GM12878 (cell line): ENCODE results near the gene KLHL8. TPM values are rescaled to one million over a fixed set of nuclear protein-coding genes. Genes with fewer than 3 reads are reported as not detected.

Source experiments
- CEBPB ChIP-seq, 2 experiments: fragments of 150-350 bp in 1 of 2; IDR thresholded peaks; 2 replicates each; pipeline ENCODE4 v1.6.1; 2012 to 2014; ENCODE audit warnings: low read depth in 2 of 2, low read length in 2 of 2, borderline replicate concordance in 1 of 2, inconsistent platforms in 1 of 2
- MTA3 ChIP-seq: IDR thresholded peaks from 2 replicates; pipeline ENCODE4 v1.6.1; 2012; ENCODE audit warnings: low read length, inconsistent platforms, borderline replicate concordance
- NFYA ChIP-seq: IDR thresholded peaks from 2 replicates; pipeline ENCODE4 v1.6.1; 2011; ENCODE audit warnings: low read depth, mild to moderate bottlenecking, low read length, improper control_type of control experiment, borderline replicate concordance
- POLR2AphosphoS2 ChIP-seq: IDR thresholded peaks from 2 replicates; pipeline ENCODE4 v1.6.1; 2011; ENCODE audit warnings: low read depth, mild to moderate bottlenecking, low read length, improper control_type of control experiment, moderate library complexity
- WRNIP1 ChIP-seq: IDR thresholded peaks from 2 replicates; pipeline ENCODE4 v1.6.1; 2011; ENCODE audit warnings: low read depth, low read length, improper control_type of control experiment, borderline replicate concordance
- polyA plus RNA-seq, 11 experiments: library from polyadenylated mRNA; depleted of rRNA in 4 of 11; unstranded in 6 of 11; stranded (reverse) in 5 of 11; fragments of >200 nt; fragmentation: Nextera tagmentation in 4 of 11; fragmentation: Illumina TruSeq in 1 of 11; extraction: Ambion mirVana in 4 of 11; extraction: Trizol in 1 of 11; gene quantifications; 1 replicate in 1 of 11; 2 replicates in 10 of 11; pipeline versions ENCODE4 v1.2.1 to v1.2.3, GENCODE V29; 2011 to 2016; ENCODE audit warnings: inconsistent platforms in 2 of 11, missing spikeins in 2 of 11, low read depth in 1 of 11
- total RNA-seq, 4 experiments: library from RNA; depleted of rRNA in 3 of 4; stranded (reverse); fragments of >200 nt in 3 of 4; fragmentation: Illumina TruSeq in 1 of 4; extraction: Trizol in 1 of 4; gene quantifications; 2 replicates each; pipeline versions ENCODE4 v1.2.1 to v1.2.3, GENCODE V29; 2013 to 2021
- TF ChIP-seq, protein P1 (sequence below): IDR thresholded peaks from 2 replicates; pipeline ENCODE4 v1.6.1; 2011; ENCODE audit warnings: borderline replicate concordance, low read depth, mild to moderate bottlenecking, moderate library complexity, mixed read lengths, low read length; ENCODE audit not compliant: insufficient read depth; ENCODE audit errors: extremely low read length

Gene KLHL8
- total and polyA plus RNA-seq, 10 of the 15 experiments (the other 5 are each of a cell fraction or from before 2014, with no cell fraction given) = 4.5 to 13.1 (median 9.0) TPM

DNA sequence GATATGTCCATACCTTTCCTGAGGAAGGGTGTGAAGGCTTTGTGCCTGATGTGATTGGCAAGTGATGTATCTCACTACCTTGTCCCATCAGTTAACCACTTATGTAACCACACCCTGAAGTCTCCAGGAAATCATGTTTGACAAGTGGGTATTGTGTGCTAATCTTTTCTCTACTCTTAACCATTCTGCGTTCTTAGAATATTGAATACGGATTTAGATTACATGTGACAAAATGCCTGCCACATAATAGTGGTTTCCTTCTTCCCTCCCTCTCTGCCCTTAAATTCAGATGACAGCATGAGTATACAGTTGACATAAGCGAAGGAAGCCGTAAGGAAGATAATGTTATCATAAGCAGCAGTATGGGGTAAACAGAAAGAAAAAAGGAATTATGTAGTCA is 108.4 kb downstream of the KLHL8 start (continued):
- TF ChIP-seq MTA3 = no peak
- no peak for TF ChIP-seq POLR2AphosphoS2
- no peak for TF ChIP-seq WRNIP1
- TF ChIP-seq NFYA = no peak
- TF ChIP-seq CEBPB (IDR thresholded peaks at IDR 0.05; ENCODE audit: borderline replicate concordance in 1 of 2, low read depth in 2 of 2, low read length in 2 of 2) = no peak
- TF ChIP-seq, protein P1, sequence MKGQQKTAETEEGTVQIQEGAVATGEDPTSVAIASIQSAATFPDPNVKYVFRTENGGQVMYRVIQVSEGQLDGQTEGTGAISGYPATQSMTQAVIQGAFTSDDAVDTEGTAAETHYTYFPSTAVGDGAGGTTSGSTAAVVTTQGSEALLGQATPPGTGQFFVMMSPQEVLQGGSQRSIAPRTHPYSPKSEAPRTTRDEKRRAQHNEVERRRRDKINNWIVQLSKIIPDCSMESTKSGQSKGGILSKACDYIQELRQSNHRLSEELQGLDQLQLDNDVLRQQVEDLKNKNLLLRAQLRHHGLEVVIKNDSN = no peak

Other genes starting within 250 kb of the KLHL8 start
- gene HSD17B13, start 102.3 kb upstream of the KLHL8 start, total RNA-seq (2014; rRNA removed) = 0.22 TPM in 1 of 2 replicates, not detected in the other
- gene HSD17B13, start 102.3 kb upstream of the KLHL8 start, total RNA-seq (2014; rRNA removed; fragmentation: Illumina TruSeq; extraction: Trizol) = 0.09 TPM in 1 of 2 replicates, not detected in the other
- gene HSD17B13, start 102.3 kb upstream of the KLHL8 start, total RNA-seq (2021) = not detected in 2 replicates
- 0.05 and 0.20 TPM in 2 replicates for gene HSD17B13, start 102.3 kb upstream of the KLHL8 start, polyA plus RNA-seq (2011; rRNA removed)
- 0.03 TPM in 1 of 2 replicates, not detected in the other for gene HSD17B13, start 102.3 kb upstream of the KLHL8 start, polyA plus RNA-seq (2014; fragmentation: Illumina TruSeq; extraction: Trizol)
- gene HSD17B13, start 102.3 kb upstream of the KLHL8 start, polyA plus RNA-seq (2014; fragmentation: Nextera tagmentation; extraction: Ambion mirVana) = under 1 TPM; 0.04 to 0.05 TPM
- 0.04 TPM in 1 of 2 replicates, not detected in the other for gene HSD17B13, start 102.3 kb upstream of the KLHL8 start, polyA plus RNA-seq (2014; rRNA removed)
- not detected for gene HSD17B13, start 102.3 kb upstream of the KLHL8 start, polyA plus RNA-seq (2016; fragmentation: Nextera tagmentation; extraction: Ambion mirVana)
- 12.0 and 18.8 TPM in 2 replicates for gene HSD17B11, start 170.6 kb upstream of the KLHL8 start, total RNA-seq (2014; rRNA removed)
- gene HSD17B11, start 170.6 kb upstream of the KLHL8 start, total RNA-seq (2014; rRNA removed; fragmentation: Illumina TruSeq; extraction: Trizol) = 22.7 and 23.5 TPM in 2 replicates
- 14.2 and 16.8 TPM in 2 replicates for gene HSD17B11, start 170.6 kb upstream of the KLHL8 start, total RNA-seq (2021)
- gene HSD17B11, start 170.6 kb upstream of the KLHL8 start, polyA plus RNA-seq (2011; rRNA removed) = 25.6 and 50.8 TPM in 2 replicates
- 20.8 and 30.3 TPM in 2 replicates for gene HSD17B11, start 170.6 kb upstream of the KLHL8 start, polyA plus RNA-seq (2014; fragmentation: Illumina TruSeq; extraction: Trizol)
- 10 to 100 TPM; 24.4 to 29.5 TPM for gene HSD17B11, start 170.6 kb upstream of the KLHL8 start, polyA plus RNA-seq (2014; fragmentation: Nextera tagmentation; extraction: Ambion mirVana)
- gene HSD17B11, start 170.6 kb upstream of the KLHL8 start, polyA plus RNA-seq (2014; rRNA removed) = 8.3 and 10.3 TPM in 2 replicates
- 10 to 100 TPM; 13.1 to 14.7 TPM for gene HSD17B11, start 170.6 kb upstream of the KLHL8 start, polyA plus RNA-seq (2016; fragmentation: Nextera tagmentation; extraction: Ambion mirVana)
- 7.2 and 9.0 TPM in 2 replicates for gene NUDT9, start 202.0 kb upstream of the KLHL8 start, total RNA-seq (2014; rRNA removed)
- 13.6 and 14.5 TPM in 2 replicates for gene NUDT9, start 202.0 kb upstream of the KLHL8 start, total RNA-seq (2014; rRNA removed; fragmentation: Illumina TruSeq; extraction: Trizol)
- gene NUDT9, start 202.0 kb upstream of the KLHL8 start, total RNA-seq (2021) = 9.8 and 10.7 TPM in 2 replicates
- 18.0 and 20.6 TPM in 2 replicates for gene NUDT9, start 202.0 kb upstream of the KLHL8 start, polyA plus RNA-seq (2011; rRNA removed)
- 16.2 and 22.8 TPM in 2 replicates for gene NUDT9, start 202.0 kb upstream of the KLHL8 start, polyA plus RNA-seq (2014; fragmentation: Illumina TruSeq; extraction: Trizol)
- gene NUDT9, start 202.0 kb upstream of the KLHL8 start, polyA plus RNA-seq (2014; fragmentation: Nextera tagmentation; extraction: Ambion mirVana) = 10 to 100 TPM in 1 of 2 experiments, 1 to 10 TPM in 1; 8.4 to 15.6 TPM
- 13.3 and 13.6 TPM in 2 replicates for gene NUDT9, start 202.0 kb upstream of the KLHL8 start, polyA plus RNA-seq (2014; rRNA removed)
- gene NUDT9, start 202.0 kb upstream of the KLHL8 start, polyA plus RNA-seq (2016; fragmentation: Nextera tagmentation; extraction: Ambion mirVana) = 10 to 100 TPM; 25.7 to 28.3 TPM